GM21515 (cell line): ENCODE results near the gene RSRC1.
"Not testable (repeated sequence)": the region's sequence is repeated elsewhere in the genome, so short reads cannot be mapped to it uniquely, and the experiment has no call there.

Experiments used
- ATAC-seq: cut with Tn5 transposase; IDR thresholded peaks from one replicate; pipeline ENCODE4 v1.9.1; 2021; ENCODE audit not compliant: unreplicated experiment

Gene RSRC1

GRCh38 chr3:158220575-158220974 lies 110.7 kb downstream of the RSRC1 start:
- ATAC-seq, result no peak

DNA sequence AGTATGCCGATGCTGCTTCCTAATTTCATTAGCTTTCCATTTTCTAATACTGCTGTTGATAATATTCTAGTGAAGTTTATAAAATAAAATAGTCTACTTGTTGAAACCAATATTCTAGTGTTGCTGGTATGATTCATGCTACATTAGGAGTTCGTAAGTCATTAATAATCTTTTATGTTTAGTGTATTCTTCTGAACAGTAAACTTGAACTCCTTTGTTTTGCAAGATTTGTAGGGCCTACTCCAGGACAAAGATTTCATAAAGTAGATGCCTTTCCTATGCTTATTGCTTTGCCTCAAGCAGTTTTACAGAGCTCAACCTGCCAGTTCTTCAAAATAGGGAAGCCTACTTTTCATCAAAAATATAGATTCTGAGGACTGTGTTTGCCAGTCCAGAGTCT lies 111.5 kb downstream of the RSRC1 start:
- no peak for ATAC-seq

DNA sequence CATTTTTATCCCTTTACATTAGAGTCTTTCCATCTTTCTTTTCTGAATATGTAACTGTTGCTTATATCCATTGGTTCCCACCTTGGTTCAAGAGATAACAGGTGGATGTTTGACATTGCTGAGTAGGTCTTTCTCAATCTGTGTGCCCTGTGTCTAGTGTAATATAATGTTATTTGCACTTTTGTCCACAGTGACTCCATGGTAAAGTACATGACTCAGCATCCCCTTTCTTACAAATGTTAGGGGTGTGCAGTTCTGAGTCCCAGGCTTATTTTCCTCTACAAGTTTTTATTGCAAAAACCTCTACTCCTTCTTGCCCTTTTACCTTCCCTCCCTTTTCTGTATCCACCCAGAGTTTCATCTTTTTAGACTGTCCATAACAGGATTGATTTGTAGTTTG lies 116.5 kb downstream of the RSRC1 start:
- ATAC-seq, result no peak

DNA sequence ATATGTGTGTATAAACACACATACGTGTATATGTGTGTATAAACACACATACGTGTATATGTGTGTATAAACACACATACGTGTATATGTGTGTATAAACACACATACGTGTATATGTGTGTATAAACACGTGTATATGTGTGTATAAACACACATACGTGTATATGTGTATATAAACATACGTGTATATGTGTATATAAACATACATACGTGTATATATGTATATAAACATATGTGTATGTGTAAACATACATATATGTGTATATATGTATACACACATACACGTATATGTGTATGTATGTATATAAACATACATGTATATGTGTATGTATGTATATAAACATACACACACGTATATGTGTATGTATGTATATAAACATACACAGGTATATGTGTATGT lies 119.1 kb downstream of the RSRC1 start:
- not testable (repeated sequence) for ATAC-seq

- ATAC-seq, result no peak
These were observed 123.9 kb downstream of the RSRC1 start for GRCh38 chr3:158233791-158234190.

GRCh38 chr3:158244274-158244673 lies 134.4 kb downstream of the RSRC1 start:
- no peak for ATAC-seq

DNA sequence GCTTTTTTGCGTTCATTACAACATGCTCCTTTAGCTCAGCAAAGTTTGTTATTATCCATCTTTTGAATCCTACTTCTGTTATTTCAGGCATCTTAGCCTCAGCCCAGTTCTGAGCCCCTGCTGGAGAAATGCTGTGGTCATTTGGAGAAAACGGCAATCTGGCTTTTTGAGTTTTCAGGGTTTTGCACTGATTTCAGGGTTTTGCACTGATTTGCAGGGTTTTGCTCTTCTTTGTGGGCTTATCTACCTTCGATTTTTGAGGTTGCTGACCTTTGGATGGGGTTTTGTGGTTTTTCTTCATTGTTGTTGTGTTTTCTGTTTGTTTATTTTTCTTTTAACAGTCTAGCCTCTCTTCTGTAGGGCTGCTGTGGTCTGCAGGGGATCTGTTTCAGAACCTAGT lies 137.4 kb downstream of the RSRC1 start:
- no peak for ATAC-seq

- peak; percentile 39 for ATAC-seq
These were observed 138.4 kb downstream of the RSRC1 start for GRCh38 chr3:158248261-158248660.

GRCh38 chr3:158249183-158249582 lies 139.3 kb downstream of the RSRC1 start:
- ATAC-seq, result peak; percentile 62

DNA sequence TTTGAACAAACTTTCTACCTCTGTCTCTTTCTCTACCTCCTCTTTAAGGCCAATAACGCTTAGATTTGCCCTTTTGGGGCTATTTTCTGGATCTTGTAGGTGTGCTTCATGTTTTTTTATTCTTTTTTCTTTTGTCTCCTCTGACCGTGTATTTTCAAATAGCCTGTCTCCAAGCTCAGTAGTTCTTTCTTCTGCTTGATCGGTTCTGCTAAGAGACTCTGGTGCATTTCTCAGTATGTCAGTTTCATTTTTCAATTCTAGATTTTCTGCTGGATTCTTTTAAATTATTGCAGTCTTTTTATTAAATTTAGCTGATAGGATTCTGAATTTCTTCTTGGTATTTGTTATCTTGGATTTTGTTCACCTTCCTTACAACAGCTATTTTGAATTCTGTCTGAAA lies 148.7 kb downstream of the RSRC1 start:
- ATAC-seq, result no peak

DNA sequence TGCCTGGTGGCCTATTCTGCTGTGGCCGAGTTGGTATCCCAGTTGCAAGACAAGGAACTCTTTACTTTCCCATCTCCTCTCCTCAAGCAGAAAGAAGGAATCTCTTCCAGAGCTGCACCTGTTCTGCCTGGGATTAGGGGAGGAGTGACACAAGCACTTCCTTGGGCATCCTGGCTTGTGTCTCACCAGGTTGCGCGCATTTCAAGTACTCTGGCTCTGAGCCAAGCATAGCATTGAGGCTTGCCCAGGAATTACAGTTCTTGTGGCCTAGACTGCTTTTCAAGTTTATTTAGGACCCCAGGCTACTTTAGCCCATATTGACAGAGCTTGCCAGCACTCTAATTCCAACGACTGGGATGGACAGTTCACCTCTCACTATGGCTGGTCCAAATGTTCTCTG lies 150.5 kb downstream of the RSRC1 start:
- no peak for ATAC-seq

DNA sequence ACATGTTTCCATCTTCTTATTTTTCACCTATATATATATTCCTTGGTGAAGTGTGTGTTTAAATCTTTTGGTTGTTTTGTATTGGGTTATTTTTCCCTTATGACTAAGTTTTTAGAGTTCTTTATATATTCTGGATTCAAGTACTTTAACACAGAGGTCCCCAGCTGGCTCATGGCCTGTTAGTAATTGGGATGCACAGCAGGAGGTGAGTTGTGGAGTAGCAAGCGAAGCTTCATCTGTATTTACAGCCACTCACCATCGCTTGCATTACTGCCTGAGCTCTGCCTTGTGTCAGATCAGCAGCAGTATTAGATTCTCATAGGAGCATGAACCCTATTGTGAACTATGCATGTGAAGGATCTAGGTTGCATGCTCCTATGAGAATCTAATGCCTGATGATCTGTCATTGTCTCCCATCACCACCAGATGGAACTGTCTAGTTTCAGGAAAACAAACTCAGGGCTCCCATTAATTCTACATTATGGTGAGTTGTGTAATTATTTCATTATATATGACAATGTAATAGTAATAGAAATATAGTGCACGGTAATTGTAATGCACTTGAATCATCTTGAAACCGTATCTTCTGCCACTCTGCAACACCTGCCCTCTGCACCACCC lies 151.6 kb downstream of the RSRC1 start:
- ATAC-seq, result no peak

- ATAC-seq, result no peak
These were observed 155.0 kb downstream of the RSRC1 start for GRCh38 chr3:158264894-158265293.

GRCh38 chr3:158267015-158267414 lies 157.1 kb downstream of the RSRC1 start:
- ATAC-seq, result no peak

DNA sequence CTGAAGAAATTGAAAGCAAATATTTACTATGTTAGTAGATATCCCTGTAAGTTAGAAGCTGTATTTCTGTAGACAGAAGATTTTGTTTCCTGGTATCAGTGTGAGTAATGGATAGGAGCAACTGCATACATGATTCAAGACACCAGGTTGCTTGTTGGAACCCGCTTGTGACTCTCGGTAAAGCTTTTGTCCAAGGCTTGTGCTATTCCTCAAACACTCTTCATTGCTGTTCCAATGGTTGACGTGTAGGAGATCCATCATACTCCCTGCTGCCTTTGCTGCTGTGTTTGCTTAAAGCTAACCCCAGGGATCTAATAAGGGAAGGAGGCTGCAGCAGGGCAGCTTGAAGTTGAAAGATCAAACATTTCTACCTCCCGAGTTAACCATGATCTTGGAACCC lies 160.1 kb downstream of the RSRC1 start:
- no peak for ATAC-seq

- no peak for ATAC-seq
These were observed 162.2 kb downstream of the RSRC1 start for GRCh38 chr3:158272081-158272480.

- ATAC-seq, result no peak
These were observed 163.8 kb downstream of the RSRC1 start for GRCh38 chr3:158273656-158274055.

DNA sequence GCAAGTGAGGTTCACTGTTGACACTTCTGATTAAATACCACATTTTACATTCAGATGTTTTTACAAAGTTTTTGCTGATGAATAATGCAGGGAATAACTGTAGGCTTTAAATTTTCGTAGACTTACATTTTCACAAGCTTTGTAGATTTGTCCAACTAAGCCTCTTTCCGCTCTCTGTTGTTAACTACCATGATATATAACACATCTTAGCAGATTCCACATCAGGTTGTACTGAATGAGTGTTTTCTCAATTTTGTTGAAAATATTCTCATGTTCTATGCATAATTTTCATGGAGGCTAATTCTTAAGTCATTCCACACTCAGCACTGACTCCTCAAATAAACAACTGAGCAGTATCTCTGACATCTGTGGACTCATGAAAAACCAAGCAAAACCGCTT lies 168.3 kb downstream of the RSRC1 start:
- ATAC-seq, result no peak

- no peak for ATAC-seq
These were observed 169.7 kb downstream of the RSRC1 start for GRCh38 chr3:158279609-158280008.

GRCh38 chr3:158295771-158296170 lies 185.9 kb downstream of the RSRC1 start:
- no peak for ATAC-seq

DNA sequence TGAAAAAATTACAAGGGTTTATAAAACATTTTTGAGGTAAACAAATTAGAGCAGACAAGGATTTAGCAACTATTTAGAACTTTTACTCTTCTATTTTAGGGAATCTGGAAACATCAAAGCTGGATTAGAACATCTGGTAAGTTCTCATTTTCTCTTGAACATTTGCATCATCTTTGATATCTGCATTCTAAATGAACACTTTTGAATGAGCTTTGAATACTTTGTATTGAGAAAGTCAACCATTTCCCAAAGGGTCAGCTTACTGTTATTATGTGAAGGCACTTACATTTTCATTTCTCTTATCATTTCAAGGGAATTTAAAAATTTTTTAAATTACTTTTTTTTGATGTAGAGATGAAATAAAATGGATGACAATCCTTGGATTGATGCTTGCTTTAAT lies 188.1 kb downstream of the RSRC1 start:
- no peak for ATAC-seq

- no peak for ATAC-seq
These were observed 198.5 kb downstream of the RSRC1 start for GRCh38 chr3:158308236-158308928.

DNA sequence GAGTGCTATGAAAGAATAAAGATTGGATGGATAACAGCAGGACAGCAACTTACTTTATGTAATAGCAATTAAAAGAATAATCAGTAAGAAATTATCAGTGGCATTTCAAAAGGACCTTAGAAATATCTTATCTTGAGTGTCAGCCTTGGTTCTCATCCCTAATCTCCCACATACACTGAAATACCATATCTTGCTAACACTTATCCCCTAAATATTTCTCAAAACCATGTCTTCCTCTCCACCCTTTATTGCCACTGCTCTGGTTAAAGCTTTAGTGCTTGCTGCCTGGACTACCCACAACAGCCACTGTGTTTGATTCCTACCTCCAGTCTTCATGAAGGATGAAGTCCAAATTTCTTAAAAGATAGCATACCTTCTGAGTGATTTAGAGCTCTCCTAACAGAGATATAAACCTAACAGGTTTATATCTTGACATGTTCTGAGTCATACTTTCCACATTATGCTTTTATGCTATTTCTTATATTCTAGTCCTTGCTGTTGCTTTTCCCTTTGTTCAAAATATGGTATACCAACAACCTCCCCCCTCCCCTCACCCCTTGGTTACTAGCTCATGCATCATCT lies 202.8 kb downstream of the RSRC1 start:
- ATAC-seq, result no peak
